ENCODE results near the gene DIP2A.

DNA sequence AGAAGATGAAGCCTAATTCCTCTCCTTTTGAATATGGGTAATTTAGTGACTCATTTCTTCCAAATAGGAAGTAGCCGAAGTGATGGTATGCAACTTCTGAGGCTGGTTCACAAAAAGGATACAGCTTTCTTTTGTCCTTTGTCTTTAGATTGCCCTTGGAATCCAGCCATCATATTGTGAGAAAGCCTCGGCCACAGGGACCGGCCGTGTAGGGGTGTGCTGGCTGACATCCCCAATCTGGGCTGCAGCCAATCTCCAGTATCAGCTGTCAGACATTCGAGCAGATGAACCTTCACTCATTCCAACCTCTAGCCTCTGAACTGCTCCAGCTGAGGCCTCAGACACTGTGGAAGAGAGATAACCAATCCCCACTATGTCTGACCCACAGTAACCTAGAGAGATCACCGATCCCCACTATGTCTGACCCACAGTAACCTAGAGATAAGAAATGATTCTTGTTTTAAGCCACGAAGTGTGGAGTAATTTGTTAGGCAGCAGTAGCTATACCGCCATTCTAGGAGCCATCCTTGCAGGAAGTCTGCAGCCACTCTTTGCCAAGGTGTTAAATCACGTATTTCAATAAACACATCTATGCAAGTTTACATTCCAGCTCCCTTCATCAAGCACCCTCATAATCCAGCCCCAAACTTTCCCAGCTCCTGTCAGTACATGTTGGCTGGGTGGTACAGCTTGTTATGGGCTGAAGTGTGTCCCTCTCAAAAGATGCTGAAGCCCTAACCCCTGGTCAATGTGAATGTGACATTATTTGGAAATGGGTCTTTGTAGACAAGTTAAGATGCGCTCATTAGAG, 2.9 kb upstream of the DIP2A start:
- TF ChIP-seq CTCF (IDR thresholded peaks at IDR 0.05; ENCODE audit: low read length) (no peak), EZH2phosphoT487 (IDR thresholded peaks at IDR 0.05; ENCODE audit: low read length) (no peak)

Measured in MM.1S (cell line).